Adipocyte (in vitro differentiated cells): Measurements from ENCODE around the gene CYTL1.
"Not testable (repeated sequence)": the region's sequence is repeated elsewhere in the genome, so short reads cannot be mapped to it uniquely, and the experiment has no call there.

Source experiments
- DNase-seq: peaks from one replicate; pipeline ENCODE4 v3.0.0-alpha.2; 2015; ENCODE audit warnings: low read depth
- H3K27me3 ChIP-seq: replicated peaks from 2 replicates; pipeline ENCODE4 v1.7.0; 2013; ENCODE audit warnings: mild to moderate bottlenecking, low read length, moderate library complexity; ENCODE audit not compliant: control insufficient read depth, insufficient read depth
- H3K36me3 ChIP-seq: 2 replicates; pipeline ENCODE4 v1.7.0; 2013; ENCODE audit warnings: low read length, mild to moderate bottlenecking, moderate library complexity; ENCODE audit not compliant: control insufficient read depth, insufficient read depth, severe bottlenecking
- H3K4me1 ChIP-seq: 2 replicates; pipeline ENCODE4 v1.7.0; 2013; ENCODE audit warnings: mild to moderate bottlenecking, low read length, moderate library complexity; ENCODE audit not compliant: control insufficient read depth, insufficient read depth
- H3K4me3 ChIP-seq: 2 replicates; pipeline ENCODE4 v1.7.0; 2013; ENCODE audit warnings: mild to moderate bottlenecking, low read length, moderate library complexity
- H3K9ac ChIP-seq: 2 replicates; pipeline ENCODE4 v1.7.0; 2013; ENCODE audit warnings: mild to moderate bottlenecking, low read length, moderate library complexity
- H3K9me3 ChIP-seq: 2 replicates; pipeline ENCODE4 v1.7.0; 2013; ENCODE audit warnings: mild to moderate bottlenecking, low read length, moderate library complexity; ENCODE audit not compliant: control insufficient read depth

The CYTL1 gene

DNA sequence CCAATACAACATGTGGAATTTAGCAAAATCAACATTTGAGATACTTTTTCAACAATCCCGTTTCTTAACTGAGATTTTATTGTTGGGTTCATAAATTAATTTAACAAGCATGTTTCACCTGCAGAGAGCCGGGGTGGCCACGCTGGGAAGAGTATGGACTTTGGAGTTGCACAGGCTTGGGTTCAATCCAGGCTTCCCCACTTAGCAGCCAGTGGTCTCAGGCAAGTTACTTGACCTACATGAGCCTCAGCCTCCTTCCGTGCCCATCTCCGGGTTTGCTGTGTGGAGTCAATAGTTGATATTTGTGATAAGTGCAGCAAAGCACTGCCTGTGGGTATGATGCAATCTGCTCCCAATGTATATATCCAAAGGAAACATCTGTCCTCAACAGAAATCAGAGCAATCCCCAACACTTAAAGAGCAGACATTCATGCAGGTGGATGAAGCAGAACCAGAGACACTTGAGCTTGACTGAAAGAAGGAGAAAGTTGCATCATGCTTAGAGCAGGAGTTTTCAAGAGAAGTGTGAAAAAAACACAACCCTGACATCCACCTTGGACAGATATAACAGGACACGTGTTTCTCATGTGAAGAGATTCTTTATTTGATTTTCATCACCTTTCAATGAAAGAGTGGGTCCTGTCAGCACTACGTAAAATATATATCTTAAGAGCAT lies 5.1 kb downstream of the CYTL1 start:
- Histone ChIP-seq H3K9ac (no peak overlapping the region), H3K4me1 (peaks cover 2% of the 10 kb centered on the region), H3K27me3 (peaks cover 24% of the 10 kb centered on the region), H3K9me3 (peaks cover 2% of the 10 kb centered on the region), H3K4me3 (no peak overlapping the region), H3K36me3 (no peaks in the 10 kb centered on the region)
- DNase-seq: peak; percentile 18

DNA sequence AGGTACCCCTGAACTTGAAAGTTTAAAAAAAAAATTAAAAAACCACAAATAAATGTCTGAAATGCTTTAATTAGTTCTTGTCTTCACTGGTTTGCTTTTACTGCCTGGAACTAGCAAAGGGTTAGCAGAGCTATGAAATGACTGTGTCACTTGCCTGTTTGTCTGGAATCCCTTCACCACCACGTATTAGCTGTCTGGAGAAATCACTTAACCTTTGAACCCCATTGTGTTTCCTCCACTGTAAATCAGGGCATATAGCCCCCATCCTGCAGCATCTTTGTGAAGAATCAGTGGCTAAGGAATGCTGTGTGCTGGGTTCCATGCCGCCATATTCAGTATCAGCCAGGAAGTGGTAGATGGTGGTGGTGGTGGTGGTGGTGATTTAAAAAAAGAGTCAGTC lies 6.3 kb downstream of the CYTL1 start:
- no peaks in the 10 kb centered on the region for H3K4me1 ChIP-seq
- peaks cover 2% of the 10 kb centered on the region for H3K9me3 ChIP-seq
- peaks cover 24% of the 10 kb centered on the region for H3K27me3 ChIP-seq
- no peak overlapping the region for H3K9ac ChIP-seq
- DNase-seq: no peak
- H3K4me3 ChIP-seq: no peak overlapping the region
- H3K36me3 ChIP-seq: no peaks in the 10 kb centered on the region

DNA sequence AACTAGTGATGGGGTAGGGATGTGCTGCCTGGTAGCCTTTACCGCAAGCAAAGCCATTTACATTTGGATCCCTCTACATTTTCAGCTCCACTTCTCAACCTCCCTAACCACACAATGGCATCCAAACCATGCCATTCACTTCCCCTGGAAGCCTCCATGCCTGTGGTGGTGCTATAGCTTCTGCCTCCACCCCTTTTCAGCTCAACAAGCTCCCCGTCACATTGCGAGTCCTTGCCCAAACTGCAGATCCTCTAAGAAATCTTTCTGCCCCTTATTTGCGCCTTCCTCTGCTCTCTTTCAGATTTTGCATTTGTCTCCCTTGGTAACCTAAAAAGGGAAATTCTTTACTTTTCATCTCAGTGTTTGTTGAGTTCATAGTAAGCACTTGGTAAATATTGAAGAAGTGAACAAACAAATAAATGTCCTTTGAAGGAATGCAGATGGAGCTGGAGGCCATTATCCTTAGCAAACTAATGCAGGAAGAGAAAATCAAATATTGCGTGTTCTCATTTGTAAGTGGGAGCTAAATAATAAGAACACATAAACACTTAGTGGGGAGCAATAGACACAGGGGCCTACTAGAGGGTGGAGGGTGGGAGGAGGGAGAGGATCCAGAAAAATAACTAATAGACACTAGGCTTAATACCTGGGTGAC lies 6.9 kb downstream of the CYTL1 start:
- H3K4me3 ChIP-seq: no peak overlapping the region
- no peak for DNase-seq
- no peaks in the 10 kb centered on the region for H3K4me1 ChIP-seq
- no peak overlapping the region for H3K9ac ChIP-seq
- no peaks in the 10 kb centered on the region for H3K36me3 ChIP-seq
- peaks cover 24% of the 10 kb centered on the region for H3K27me3 ChIP-seq
- H3K9me3 ChIP-seq: peaks cover 2% of the 10 kb centered on the region

DNA sequence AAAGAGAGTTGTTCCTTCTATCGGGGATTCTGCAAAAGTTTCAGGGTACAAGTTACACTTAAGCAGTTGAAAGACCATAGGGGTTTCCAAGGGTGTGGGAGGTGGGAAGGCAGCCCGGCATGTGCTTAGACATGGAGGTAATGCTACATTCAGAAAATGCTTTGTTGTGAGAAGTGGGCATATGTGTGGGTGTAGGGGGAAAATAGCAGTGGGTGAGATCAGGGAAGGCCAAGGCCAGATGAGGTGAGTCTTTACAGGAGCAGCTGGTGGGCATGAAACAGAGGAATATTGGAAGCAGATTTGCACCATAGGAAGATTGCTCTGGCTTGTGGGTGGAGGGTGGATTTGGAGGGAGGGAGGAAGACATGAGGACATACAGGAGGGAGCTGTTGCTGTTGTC lies 8.3 kb downstream of the CYTL1 start:
- peaks cover 2% of the 10 kb centered on the region for H3K9me3 ChIP-seq
- DNase-seq: no peak
- H3K4me1 ChIP-seq: no peaks in the 10 kb centered on the region
- no peak overlapping the region for H3K9ac ChIP-seq
- H3K4me3 ChIP-seq: no peak overlapping the region
- H3K36me3 ChIP-seq: no peaks in the 10 kb centered on the region
- H3K27me3 ChIP-seq: peaks cover 24% of the 10 kb centered on the region

DNA sequence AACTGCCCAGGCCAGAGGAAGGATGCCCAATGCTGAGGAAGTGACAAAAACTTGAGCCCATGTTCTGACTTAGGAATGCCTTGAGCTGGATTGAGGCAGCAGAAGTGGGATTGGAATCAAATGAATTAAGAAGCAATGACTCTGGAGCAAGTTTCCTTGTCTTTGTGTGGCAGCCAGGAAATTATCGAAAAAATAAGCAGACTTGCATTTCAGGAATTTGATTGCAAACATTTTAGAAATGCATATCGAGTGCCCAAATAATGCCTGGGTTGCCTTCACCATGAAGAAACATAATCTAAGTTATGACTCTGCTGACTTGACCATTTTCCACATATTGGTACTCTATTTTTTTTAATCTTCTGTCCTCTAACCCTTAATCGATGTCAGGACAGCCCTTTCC lies 9.5 kb downstream of the CYTL1 start:
- no peak overlapping the region for H3K4me3 ChIP-seq
- H3K27me3 ChIP-seq: peaks cover 19% of the 10 kb centered on the region

GRCh38 chr4:5006932-5007331 lies 12.3 kb downstream of the CYTL1 start:
- not testable (repeated sequence) for H3K9ac ChIP-seq, H3K9me3 ChIP-seq, DNase-seq, H3K4me3 ChIP-seq, H3K4me1 ChIP-seq, H3K36me3 ChIP-seq
- H3K27me3 ChIP-seq: peaks cover 22% of the 10 kb centered on the region

More for the DNA sequence above, 9.5 kb downstream of the CYTL1 start:
- Histone ChIP-seq H3K9ac (no peak overlapping the region), H3K9me3 (no peaks in the 10 kb centered on the region), H3K4me1 (no peaks in the 10 kb centered on the region), H3K36me3 (no peaks in the 10 kb centered on the region)
- DNase-seq: peak; percentile 74

GRCh38 chr4:5004496-5004895 lies 14.8 kb downstream of the CYTL1 start:
- Histone ChIP-seq H3K27me3 (peaks cover 17% of the 10 kb centered on the region), H3K4me1 (no peaks in the 10 kb centered on the region), H3K4me3 (no peak overlapping the region), H3K36me3 (no peaks in the 10 kb centered on the region), H3K9ac (no peak overlapping the region), H3K9me3 (no peaks in the 10 kb centered on the region)
- no peak for DNase-seq

- DNase-seq: no peak
- no peaks in the 10 kb centered on the region for H3K9me3 ChIP-seq
- H3K4me3 ChIP-seq: no peak overlapping the region
- H3K36me3 ChIP-seq: no peaks in the 10 kb centered on the region
- no peaks in the 10 kb centered on the region for H3K4me1 ChIP-seq
- H3K9ac ChIP-seq: no peak overlapping the region
- H3K27me3 ChIP-seq: peaks cover 17% of the 10 kb centered on the region
These were observed 15.3 kb downstream of the CYTL1 start for GRCh38 chr4:5003918-5004317.

DNA sequence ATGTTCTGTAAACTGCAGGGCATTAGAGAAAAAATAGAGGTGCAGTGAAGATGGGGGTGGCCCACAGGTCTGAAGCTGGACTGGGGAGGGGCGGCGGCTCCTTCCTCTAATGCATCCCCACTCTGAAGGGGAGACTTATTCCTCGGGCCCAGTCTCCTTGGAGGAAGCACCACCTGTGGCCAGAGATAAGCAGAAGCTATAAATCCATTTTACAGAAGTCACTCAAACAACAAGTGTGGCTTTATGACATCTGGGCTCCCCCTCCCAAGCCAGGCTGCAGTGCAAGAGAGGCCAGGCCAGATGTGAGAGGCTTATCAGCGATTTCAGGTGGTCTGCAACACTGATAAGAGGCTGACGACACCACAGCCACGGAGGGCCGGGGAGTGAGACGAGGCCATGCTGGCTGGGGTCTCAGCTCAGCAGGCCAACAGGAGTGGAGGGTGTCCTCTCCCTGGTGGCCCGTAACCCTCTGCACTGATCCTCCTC lies 15.8 kb downstream of the CYTL1 start:
- Histone ChIP-seq H3K9me3 (no peaks in the 10 kb centered on the region), H3K27me3 (peaks cover 17% of the 10 kb centered on the region), H3K36me3 (no peaks in the 10 kb centered on the region), H3K4me3 (no peak overlapping the region), H3K4me1 (no peaks in the 10 kb centered on the region), H3K9ac (no peak overlapping the region)
- DNase-seq: no peak

GRCh38 chr4:5001641-5002040 lies 17.6 kb downstream of the CYTL1 start:
- H3K9ac ChIP-seq, H3K4me3 ChIP-seq, DNase-seq, H3K4me1 ChIP-seq, H3K9me3 ChIP-seq, H3K36me3 ChIP-seq: not testable (repeated sequence)
- peaks cover 17% of the 10 kb centered on the region for H3K27me3 ChIP-seq

- not testable (repeated sequence) for H3K4me1 ChIP-seq, H3K36me3 ChIP-seq, H3K27me3 ChIP-seq
These were observed 22.3 kb downstream of the CYTL1 start for GRCh38 chr4:4996935-4997334.

More at GRCh38 chr4:4996935-4997334, 22.3 kb downstream of the CYTL1 start:
- not testable (repeated sequence) for H3K9me3 ChIP-seq, H3K9ac ChIP-seq, H3K4me3 ChIP-seq, DNase-seq
